SK-N-SH treated with all-trans-retinoic acid at 6 μM for 48 hours (cell line): ENCODE data around the gene PALLD.

Experiments
- SNAI2 ChIP-seq: fragments of 250-450 bp; sonication (Bioruptor Pico); IDR thresholded peaks from 2 replicates; pipeline ENCODE4 v1.5.0; 2020; ENCODE audit warnings: mild to moderate bottlenecking, moderate library complexity
- ZFP30 ChIP-seq: fragments of 450-650 bp; formaldehyde crosslinking; IDR thresholded peaks from 2 replicates; pipeline ENCODE4 v1.5.0; 2022; ENCODE audit warnings: mild to moderate bottlenecking, moderate library complexity
- TF ChIP-seq, protein P1 (sequence below): fragments of 250-450 bp; sonication (Bioruptor Pico); IDR thresholded peaks from 2 replicates; pipeline ENCODE4 v1.8.0; 2020; ENCODE audit warnings: mild to moderate bottlenecking, moderate library complexity, borderline replicate concordance

DNA sequence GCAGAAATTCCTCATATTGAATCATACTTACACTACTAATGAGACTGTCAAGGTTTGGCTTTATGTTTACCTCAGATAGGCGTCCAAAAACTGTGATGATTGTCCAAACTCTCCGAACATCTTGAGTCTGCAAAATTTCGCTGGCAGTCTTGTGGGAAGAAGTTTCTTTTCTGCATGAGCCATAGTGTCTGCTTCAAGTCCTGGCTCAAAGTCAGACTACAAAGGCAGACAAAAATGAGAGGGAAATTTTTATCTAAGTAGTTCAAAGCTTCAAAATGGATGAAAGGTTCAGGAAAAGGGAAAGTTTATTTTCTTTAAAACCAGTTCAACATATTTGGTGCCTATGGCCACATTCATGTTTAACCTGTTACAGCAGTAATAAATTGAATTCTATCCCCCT is 40.7 kb downstream of the PALLD start:
- TF ChIP-seq ZFP30 (CRISPR knock-in tag), result no peak
- TF ChIP-seq SNAI2, result no peak
- TF ChIP-seq, protein P1, sequence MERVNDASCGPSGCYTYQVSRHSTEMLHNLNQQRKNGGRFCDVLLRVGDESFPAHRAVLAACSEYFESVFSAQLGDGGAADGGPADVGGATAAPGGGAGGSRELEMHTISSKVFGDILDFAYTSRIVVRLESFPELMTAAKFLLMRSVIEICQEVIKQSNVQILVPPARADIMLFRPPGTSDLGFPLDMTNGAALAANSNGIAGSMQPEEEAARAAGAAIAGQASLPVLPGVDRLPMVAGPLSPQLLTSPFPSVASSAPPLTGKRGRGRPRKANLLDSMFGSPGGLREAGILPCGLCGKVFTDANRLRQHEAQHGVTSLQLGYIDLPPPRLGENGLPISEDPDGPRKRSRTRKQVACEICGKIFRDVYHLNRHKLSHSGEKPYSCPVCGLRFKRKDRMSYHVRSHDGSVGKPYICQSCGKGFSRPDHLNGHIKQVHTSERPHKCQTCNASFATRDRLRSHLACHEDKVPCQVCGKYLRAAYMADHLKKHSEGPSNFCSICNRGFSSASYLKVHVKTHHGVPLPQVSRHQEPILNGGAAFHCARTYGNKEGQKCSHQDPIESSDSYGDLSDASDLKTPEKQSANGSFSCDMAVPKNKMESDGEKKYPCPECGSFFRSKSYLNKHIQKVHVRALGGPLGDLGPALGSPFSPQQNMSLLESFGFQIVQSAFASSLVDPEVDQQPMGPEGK (CRISPR knock-in tag), result no peak
